ENCODE data around the gene PLEKHG4. TPM values are rescaled to one million over a fixed set of nuclear protein-coding genes. Genes with fewer than 3 reads are reported as not detected.

The PLEKHG4 gene
- polyA plus RNA-seq, 1 of the 3 experiments (the other 2 are of a cell fraction) = 65.5 TPM

GRCh38 chr16:67275321-67275720 is 4.0 kb upstream of the PLEKHG4 start:
- 90% methylated on average over 2 of the region's 2 CpGs for WGBS (ENCODE audit: low lambda C conversion rate)
- TF ChIP-seq GATA2 (CRISPR knock-in tag; IDR thresholded peaks at IDR 0.05) (no peak), NRF1 (IDR thresholded peaks at IDR 0.05; ENCODE audit: low read depth, low read length) (no peak), NFIC (IDR thresholded peaks at IDR 0.05; ENCODE audit: borderline replicate concordance) (no peak), RAD21 (IDR thresholded peaks at IDR 0.05; ENCODE audit: low read length) (no peak), RCOR1 (IDR thresholded peaks at IDR 0.05; ENCODE audit: low read length) (no peak), FOXM1 (IDR thresholded peaks at IDR 0.05; ENCODE audit: low read depth) (no peak), TCF12 (IDR thresholded peaks at IDR 0.05) (no peak), RXRA (IDR thresholded peaks at IDR 0.05; ENCODE audit: borderline replicate concordance, low read depth) (no peak), MAX (IDR thresholded peaks at IDR 0.05; ENCODE audit: low read depth) (no peak), RFX5 (IDR thresholded peaks at IDR 0.05; ENCODE audit: low read length) (no peak), MEF2A (IDR thresholded peaks at IDR 0.05; ENCODE audit: borderline replicate concordance, low read depth) (no peak), CTCF (IDR thresholded peaks at IDR 0.05) (no peak), REST (IDR thresholded peaks at IDR 0.05; ENCODE audit: low read depth, low read length) (no peak), FOSL2 (IDR thresholded peaks at IDR 0.05; ENCODE audit: borderline replicate concordance, low read depth) (no peak), MXI1 (IDR thresholded peaks at IDR 0.05; ENCODE audit: low read depth, low read length) (no peak), ELF1 (IDR thresholded peaks at IDR 0.05) (no peak), SMC3 (IDR thresholded peaks at IDR 0.05; ENCODE audit: low read depth, low read length) (no peak), EP300 (IDR thresholded peaks at IDR 0.05; ENCODE audit: borderline replicate concordance in 1 of 2, low read depth in 1 of 2, low read length in 1 of 2) (no peak), USF1 (IDR thresholded peaks at IDR 0.05; ENCODE audit: borderline replicate concordance, low read depth) (no peak), IRF3 (IDR thresholded peaks at IDR 0.05; ENCODE audit: low read depth, low read length) (no peak)
- H4K20me1 ChIP-seq (ENCODE audit: insufficient read depth) = no peaks in the 10 kb centered on the region
- H3K9ac ChIP-seq = no peak overlapping the region
- peaks cover 41% of the 10 kb centered on the region for H3K79me2 ChIP-seq (ENCODE audit: insufficient read depth)
- H3K4me2 ChIP-seq = no peak overlapping the region
- no peaks in the 10 kb centered on the region for H3K9me2 ChIP-seq
- ChIA-PET POLR2A (no interaction called here), CTCF (no interaction called here)
- no peaks in the 10 kb centered on the region for H3K27me3 ChIP-seq (ENCODE audit: insufficient read depth)
- peaks cover 24% of the 10 kb centered on the region for H3F3A ChIP-seq (replicated peaks; ENCODE audit: insufficient read depth)
- no peak overlapping the region for H3K27ac ChIP-seq (ENCODE audit: low read depth in 2 of 2, low read length in 1 of 2)
- no peak overlapping the region for H2AFZ ChIP-seq (ENCODE audit: low read depth)
- H3K9me3 ChIP-seq = no peaks in the 10 kb centered on the region
- DNase-seq = no peak
- peaks cover 4 to 27% of the 10 kb centered on the region in 2 experiments for H3K36me3 ChIP-seq (replicated peaks in 1 of 2; ENCODE audit: control insufficient read depth in 1 of 2, insufficient read depth in 2 of 2, low read length in 1 of 2)
- no peak overlapping the region for H3K4me3 ChIP-seq (ENCODE audit: low read depth in 2 of 2, low read length in 1 of 2)
- peaks cover 23 to 25% of the 10 kb centered on the region in 2 experiments; a peak in 3 of 4 replicates for H3K4me1 ChIP-seq (ENCODE audit: control insufficient read depth in 1 of 2, insufficient read depth in 2 of 2, low read depth in 1 of 2, low read length in 1 of 2)

Measured in SK-N-SH (cell line).